Stimulated activated CD4-positive, alpha-beta T cell treated with anti-CD3 and anti-CD28 coated beads, Interleukin-4, amount 100 ng/mL, for 1 hour (primary cell): ENCODE measurements around the gene PIP4K2A.

Experiments
- DNase-seq: peaks from one replicate; pipeline ENCODE4 v3.0.0-alpha.2; 2020

The PIP4K2A gene

GRCh38 chr10:22589851-22590514 is 124.4 kb downstream of the PIP4K2A start:
- DNase-seq: no peak

- DNase-seq: no peak
Measured at GRCh38 chr10:22588462-22588861, 125.9 kb downstream of the PIP4K2A start.

- DNase-seq: no peak
Measured at GRCh38 chr10:22583683-22584082, 130.7 kb downstream of the PIP4K2A start.

GRCh38 chr10:22581461-22581860 is 132.9 kb downstream of the PIP4K2A start:
- no peak for DNase-seq

GRCh38 chr10:22580711-22581110 is 133.7 kb downstream of the PIP4K2A start:
- DNase-seq: no peak

GRCh38 chr10:22579826-22580225 is 134.6 kb downstream of the PIP4K2A start:
- no peak for DNase-seq

GRCh38 chr10:22573820-22574569 is 140.4 kb downstream of the PIP4K2A start:
- DNase-seq: no peak

- DNase-seq: no peak
Measured at GRCh38 chr10:22570733-22571430, 143.5 kb downstream of the PIP4K2A start.

GRCh38 chr10:22570234-22570633 is 144.1 kb downstream of the PIP4K2A start:
- no peak for DNase-seq

GRCh38 chr10:22568928-22569327 is 145.4 kb downstream of the PIP4K2A start:
- DNase-seq: no peak

GRCh38 chr10:22564060-22564459 is 150.3 kb downstream of the PIP4K2A start:
- DNase-seq: no peak

GRCh38 chr10:22561909-22562308 is 152.5 kb downstream of the PIP4K2A start:
- DNase-seq: no peak

GRCh38 chr10:22560913-22561239 is 153.5 kb downstream of the PIP4K2A start:
- DNase-seq: no peak

GRCh38 chr10:22560096-22560912 is 154.1 kb downstream of the PIP4K2A start:
- DNase-seq: no peak

- no peak for DNase-seq
Measured at GRCh38 chr10:22557321-22557720, 157.1 kb downstream of the PIP4K2A start.

GRCh38 chr10:22556774-22557173 is 157.6 kb downstream of the PIP4K2A start:
- DNase-seq: no peak

- DNase-seq: no peak
Measured at GRCh38 chr10:22554461-22555182, 159.8 kb downstream of the PIP4K2A start.

GRCh38 chr10:22553452-22553995 is 160.9 kb downstream of the PIP4K2A start:
- no peak for DNase-seq

GRCh38 chr10:22552888-22553378 is 161.4 kb downstream of the PIP4K2A start:
- no peak for DNase-seq

- DNase-seq: no peak
Measured at GRCh38 chr10:22551681-22552365, 162.6 kb downstream of the PIP4K2A start.

- DNase-seq: peak; percentile 76
Measured at GRCh38 chr10:22550732-22551131, 163.6 kb downstream of the PIP4K2A start.
